Progenitor cell of endocrine pancreas (in vitro differentiated cells): ENCODE data around the gene CCER1. TPM values are rescaled to one million over a fixed set of nuclear protein-coding genes. Genes with fewer than 3 reads are reported as not detected.

Source experiments
- DNase-seq: peaks from one replicate; pipeline ENCODE4 v3.0.0; 2021; ENCODE audit warnings: low spot score; ENCODE audit not compliant: unreplicated experiment
- H3K27ac Mint-ChIP-seq: 2 replicates; pipeline ENCODE4 v1.8.0; 2021; ENCODE audit warnings: mild to moderate bottlenecking, moderate library complexity, mixed read lengths
- H3K27me3 Mint-ChIP-seq: 2 replicates; pipeline ENCODE4 v1.8.0; 2021; ENCODE audit warnings: mixed read lengths
- H3K36me3 Mint-ChIP-seq: 2 replicates; pipeline ENCODE4 v1.8.0; 2022; ENCODE audit warnings: mixed read lengths; ENCODE audit not compliant: insufficient read depth
- H3K4me1 Mint-ChIP-seq: 2 replicates; pipeline ENCODE4 v1.8.0; 2021; ENCODE audit warnings: low read depth, mixed read lengths
- H3K4me3 Mint-ChIP-seq: 2 replicates; pipeline ENCODE4 v1.8.0; 2021; ENCODE audit warnings: low read depth, mild to moderate bottlenecking, moderate library complexity, mixed read lengths
- H3K9me3 Mint-ChIP-seq: 2 replicates; pipeline ENCODE4 v1.8.0; 2021; ENCODE audit warnings: low read depth, mixed read lengths
- CTCF ChIP-seq: fragments of 200-600 bp; sonication (generic); IDR thresholded peaks from one replicate; pipeline ENCODE4 v1.5.0; 2021; ENCODE audit warnings: antibody characterized with exemption, mild to moderate bottlenecking; ENCODE audit not compliant: unreplicated experiment
- total RNA-seq: library from RNA; stranded (reverse); gene quantifications from 2 replicates; pipeline ENCODE4 v1.2.1, GENCODE V29; 2021

The CCER1 gene
- total RNA-seq, 1 donor from 2014 or later = not detected

- Mint-ChIP-seq H3K4me3 (no peak overlapping the region), H3K27ac (no peak overlapping the region), H3K4me1 (no peaks in the 10 kb centered on the region), H3K9me3 (no peaks in the 10 kb centered on the region), H3K27me3 (no peaks in the 10 kb centered on the region), H3K36me3 (no peaks in the 10 kb centered on the region)
- no peak for DNase-seq
- TF ChIP-seq CTCF = no peak
These were observed 15.5 kb upstream of the CCER1 start for GRCh38 chr12:90970471-90970870.

DNA sequence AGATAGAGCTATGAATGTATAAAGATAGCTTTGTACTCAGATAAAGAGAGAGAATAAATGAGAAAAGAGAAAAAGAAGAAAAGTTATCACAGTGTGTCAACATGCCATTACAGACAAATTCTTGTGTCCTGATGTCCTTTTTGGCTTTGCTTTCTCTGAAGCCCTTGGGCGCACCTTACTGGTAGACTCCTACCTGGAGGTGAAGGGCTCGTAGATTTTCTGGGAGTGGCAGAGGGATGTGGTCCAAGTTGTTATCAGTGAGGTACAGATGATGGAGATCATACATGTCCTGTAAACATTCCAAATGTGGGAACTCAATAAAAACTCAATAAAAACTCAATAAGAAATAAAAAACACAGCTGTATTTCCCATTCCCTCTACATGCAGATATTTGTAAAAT lies 14.9 kb upstream of the CCER1 start:
- TF ChIP-seq CTCF = no peak
- Mint-ChIP-seq H3K4me3 (no peak overlapping the region), H3K27me3 (no peaks in the 10 kb centered on the region), H3K4me1 (no peaks in the 10 kb centered on the region), H3K36me3 (no peaks in the 10 kb centered on the region), H3K27ac (no peak overlapping the region), H3K9me3 (no peaks in the 10 kb centered on the region)
- no peak for DNase-seq

DNA sequence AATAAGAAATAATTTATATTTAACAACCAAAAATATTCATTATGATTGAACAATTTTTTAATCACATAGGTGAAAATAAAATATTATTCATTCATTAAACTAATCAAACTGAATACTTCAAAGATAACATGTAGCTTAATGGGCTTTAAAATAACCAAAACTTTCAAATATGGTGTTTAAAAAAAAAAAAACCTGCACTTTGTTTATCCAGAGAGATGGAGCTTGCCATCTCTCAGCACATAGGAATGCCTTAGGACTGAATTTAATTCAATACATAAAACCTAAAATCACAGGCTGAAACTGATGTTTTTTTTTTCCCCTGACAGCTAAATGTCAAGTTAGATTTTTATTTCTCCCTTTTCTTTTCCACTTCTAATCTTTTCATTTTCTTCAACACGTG lies 14.4 kb upstream of the CCER1 start:
- no peak for DNase-seq
- Mint-ChIP-seq H3K4me1 (no peaks in the 10 kb centered on the region), H3K36me3 (no peaks in the 10 kb centered on the region), H3K27me3 (no peaks in the 10 kb centered on the region), H3K4me3 (no peak overlapping the region), H3K9me3 (no peaks in the 10 kb centered on the region), H3K27ac (no peak overlapping the region)
- TF ChIP-seq CTCF = no peak

- H3K27ac Mint-ChIP-seq = no peak overlapping the region
- H3K9me3 Mint-ChIP-seq = no peaks in the 10 kb centered on the region
- H3K4me3 Mint-ChIP-seq = no peak overlapping the region
- DNase-seq = no peak
- peaks cover 2% of the 10 kb centered on the region for H3K4me1 Mint-ChIP-seq
- no peaks in the 10 kb centered on the region for H3K27me3 Mint-ChIP-seq
- TF ChIP-seq CTCF = no peak
- no peaks in the 10 kb centered on the region for H3K36me3 Mint-ChIP-seq
These were observed 10.2 kb upstream of the CCER1 start for GRCh38 chr12:90965204-90965603.

DNA sequence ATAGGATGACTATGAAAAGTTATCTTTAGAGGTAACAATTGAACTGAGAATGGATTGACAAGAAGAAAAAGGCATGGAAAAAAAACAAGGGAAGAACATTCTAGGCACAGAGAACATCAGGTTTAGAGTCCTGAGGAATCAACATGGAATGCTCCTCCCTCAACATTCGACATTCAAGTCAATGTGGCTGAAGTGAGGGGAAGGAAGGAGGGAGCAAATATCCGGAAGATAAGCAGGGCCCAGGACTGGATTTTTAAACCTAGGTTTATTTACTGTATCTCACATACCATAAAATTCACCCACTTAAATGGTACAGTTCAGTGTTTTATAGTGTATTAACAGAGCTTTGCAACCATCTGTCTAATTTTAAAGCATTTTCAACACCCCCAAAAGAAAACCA lies 9.6 kb upstream of the CCER1 start:
- TF ChIP-seq CTCF = no peak
- Mint-ChIP-seq H3K27me3 (no peaks in the 10 kb centered on the region), H3K27ac (no peak overlapping the region), H3K9me3 (no peaks in the 10 kb centered on the region), H3K4me3 (no peak overlapping the region), H3K36me3 (no peaks in the 10 kb centered on the region), H3K4me1 (peaks cover 2% of the 10 kb centered on the region)
- no peak for DNase-seq
